ENCODE measurements around the gene ZNF557.

The ZNF557 gene

GRCh38 chr19:7076151-7076550, 6.6 kb downstream of the ZNF557 start:
- no peak for DNase-seq

DNA sequence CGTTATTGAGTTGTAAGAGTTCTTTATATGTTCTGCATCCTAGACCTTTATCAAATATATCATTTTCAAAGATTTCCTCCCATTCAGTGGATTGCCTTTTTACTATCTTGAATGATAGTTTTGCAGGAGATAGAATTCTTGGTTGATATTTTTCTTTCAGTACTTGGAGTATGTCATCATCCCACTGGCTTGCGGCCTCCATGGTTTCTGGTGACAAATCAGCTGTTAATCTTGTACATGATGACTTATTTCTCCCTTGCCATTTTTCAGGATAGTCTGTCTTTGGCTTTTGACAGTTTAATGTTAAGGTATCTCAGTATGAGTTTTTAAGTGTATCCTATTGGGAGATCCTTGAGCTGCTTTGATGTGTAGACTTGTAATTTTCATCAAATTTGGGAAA, 8.5 kb downstream of the ZNF557 start:
- DNase-seq = no peak

- DNase-seq = no peak
Observed at GRCh38 chr19:7083076-7083956, 13.8 kb downstream of the ZNF557 start.

GRCh38 chr19:7088999-7089398, 19.5 kb downstream of the ZNF557 start:
- no peak for DNase-seq

DNA sequence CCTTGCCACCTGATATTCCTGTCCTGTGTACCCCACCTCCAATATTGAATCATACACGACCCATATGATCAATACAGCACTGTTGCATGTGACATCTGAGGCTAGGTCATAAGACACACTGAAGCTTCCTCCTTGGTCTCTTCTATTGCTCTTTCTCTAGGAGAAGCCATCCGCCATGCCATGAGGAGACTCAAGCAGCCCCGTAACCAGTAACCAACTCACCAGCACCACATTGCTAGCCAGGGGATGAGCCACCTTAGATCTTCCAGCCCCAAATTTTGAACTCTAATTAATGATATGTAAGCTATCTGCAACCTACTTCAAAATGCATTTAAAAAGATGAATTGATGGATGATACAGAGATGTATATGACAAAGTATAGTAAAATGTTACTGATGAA, 28.6 kb downstream of the ZNF557 start:
- DNase-seq = no peak

DNA sequence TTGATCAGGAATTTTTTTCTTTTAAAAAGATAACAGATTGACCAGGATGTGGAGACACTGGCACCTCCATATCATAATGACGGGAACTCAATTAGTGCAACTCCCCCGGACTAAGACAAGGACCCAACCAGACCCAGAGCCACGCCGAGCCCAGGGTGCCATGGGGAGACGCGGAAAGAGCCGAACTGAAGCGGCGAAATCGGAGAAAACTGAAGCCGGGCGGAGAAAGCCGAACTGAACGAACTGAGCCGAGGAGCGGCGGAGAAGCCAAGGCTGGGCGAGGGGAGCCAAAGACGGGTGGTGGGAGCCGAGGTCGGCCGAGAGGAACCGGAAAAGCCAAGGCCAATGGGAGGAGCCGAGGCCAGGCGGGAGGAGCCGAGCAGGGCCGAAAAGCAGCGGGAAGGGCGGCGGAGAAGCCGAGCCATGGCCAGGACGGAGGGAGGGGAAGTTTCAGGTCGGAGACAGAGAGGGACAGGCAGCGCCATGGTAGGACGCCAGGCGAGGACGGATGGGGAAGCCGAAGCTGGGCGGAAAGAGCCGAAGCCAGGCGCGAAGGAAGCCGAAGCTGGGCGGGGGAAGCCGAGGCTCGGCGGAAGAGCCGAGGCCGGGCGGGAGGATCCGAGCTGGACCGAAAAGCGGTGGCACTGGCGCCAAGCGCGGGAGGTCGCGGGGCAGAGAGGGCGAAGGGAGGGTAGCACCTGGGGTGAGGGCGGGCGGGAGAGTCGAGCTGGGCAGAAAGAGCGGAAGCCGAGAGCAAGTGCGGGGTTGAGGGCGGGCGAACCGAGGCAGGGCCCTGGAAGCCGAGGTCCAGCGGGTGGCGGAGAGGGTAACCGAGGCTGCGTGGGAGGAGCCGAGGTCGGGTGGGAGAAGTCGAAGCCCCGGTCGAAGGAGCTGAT, 29.4 kb downstream of the ZNF557 start:
- peak; percentile 92 for DNase-seq

- peak; percentile 82 for DNase-seq
Observed at GRCh38 chr19:7099597-7099921, 30.1 kb downstream of the ZNF557 start.

DNA sequence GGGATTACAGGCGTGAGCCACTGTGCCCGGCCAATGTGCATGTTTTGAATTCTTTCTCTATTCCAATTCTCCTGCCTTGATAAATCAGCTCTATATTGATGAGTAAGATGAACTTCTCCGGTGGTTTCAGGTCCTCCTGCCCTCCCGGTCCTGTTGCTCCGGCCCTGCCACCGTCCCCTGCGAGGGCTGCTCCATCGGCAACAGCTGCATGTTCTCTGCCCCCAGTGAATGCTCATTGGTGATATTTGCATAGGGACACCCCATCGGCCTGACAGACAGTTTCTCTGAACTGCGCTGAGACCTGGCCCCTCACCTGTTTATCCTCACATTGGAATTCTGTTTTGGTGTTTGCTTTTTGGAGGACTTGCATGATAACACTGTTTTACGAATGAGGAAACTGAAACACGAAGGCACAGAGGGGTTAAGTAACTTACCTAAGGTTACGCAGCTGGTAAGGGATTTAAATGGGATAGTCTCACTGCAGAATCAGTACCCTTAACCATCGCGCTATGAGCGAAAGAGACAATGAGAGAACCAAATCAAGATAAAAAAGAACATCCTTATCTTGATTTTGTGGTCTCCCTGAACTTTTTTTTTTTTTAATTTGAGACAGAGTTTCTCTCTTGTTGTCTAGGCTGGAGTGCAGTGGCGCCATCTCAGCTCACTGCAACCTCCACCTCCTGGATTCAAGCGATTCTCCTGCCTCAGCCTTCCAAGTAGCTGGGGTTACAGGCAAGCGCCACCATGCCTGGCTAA, 32.2 kb downstream of the ZNF557 start:
- peak; percentile 1 for DNase-seq

- no peak for DNase-seq
Observed at GRCh38 chr19:7104747-7105447, 35.4 kb downstream of the ZNF557 start.

GRCh38 chr19:7106711-7107657, 37.5 kb downstream of the ZNF557 start:
- no peak for DNase-seq

DNA sequence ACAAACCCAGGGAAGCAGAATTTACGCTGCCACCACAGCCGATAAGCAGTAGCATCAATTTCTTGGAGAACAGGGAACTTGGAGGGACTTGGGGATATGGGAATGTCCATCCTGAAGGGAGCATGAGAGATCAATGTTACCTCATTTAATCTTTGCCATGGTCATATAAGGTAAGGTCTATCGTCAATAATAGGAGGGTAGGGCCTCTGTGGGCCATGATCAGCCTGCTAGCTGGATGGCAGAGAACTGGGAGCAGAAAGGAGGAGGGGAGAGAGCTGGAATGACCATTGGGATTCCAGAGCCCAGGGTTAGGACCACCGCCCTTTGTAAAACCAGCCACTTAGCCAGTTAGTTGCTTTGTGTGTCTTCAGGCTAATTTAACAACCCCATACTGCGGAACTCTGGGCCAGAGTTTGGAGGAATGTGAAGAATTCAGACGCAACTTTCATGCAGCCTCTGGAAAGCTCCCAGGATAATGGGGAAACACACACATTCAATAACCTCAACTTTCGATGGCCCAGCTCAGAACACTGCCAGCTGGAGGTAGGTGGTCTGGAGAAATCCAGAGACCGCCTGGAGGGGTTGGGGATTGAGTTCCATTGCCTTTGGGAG, 40.3 kb downstream of the ZNF557 start:
- DNase-seq = no peak

- no peak for DNase-seq
Observed at GRCh38 chr19:7112675-7113074, 43.2 kb downstream of the ZNF557 start.

DNA sequence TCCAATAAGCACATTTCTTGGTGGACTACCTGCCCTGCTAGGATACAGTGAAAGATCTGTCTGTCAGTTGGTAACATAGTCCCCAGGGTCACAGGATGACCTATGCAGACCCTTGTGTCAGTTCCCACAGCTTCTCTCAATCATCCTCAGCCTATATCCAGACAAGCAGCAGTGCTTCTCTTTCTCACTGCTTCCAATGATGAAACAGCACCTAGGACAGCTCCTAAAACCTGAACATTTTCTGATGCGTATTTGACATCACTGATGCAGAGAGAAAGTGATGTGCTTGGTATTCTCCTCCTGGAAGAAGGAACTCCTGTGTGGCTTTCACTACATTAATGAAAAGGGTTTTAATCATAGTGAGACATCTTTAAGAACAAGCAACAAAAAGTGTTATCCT, 43.7 kb downstream of the ZNF557 start:
- no peak for DNase-seq

- DNase-seq = no peak
Observed at GRCh38 chr19:7115721-7116120, 46.2 kb downstream of the ZNF557 start.

GRCh38 chr19:7117248-7117647, 47.7 kb downstream of the ZNF557 start:
- no peak for DNase-seq

DNA sequence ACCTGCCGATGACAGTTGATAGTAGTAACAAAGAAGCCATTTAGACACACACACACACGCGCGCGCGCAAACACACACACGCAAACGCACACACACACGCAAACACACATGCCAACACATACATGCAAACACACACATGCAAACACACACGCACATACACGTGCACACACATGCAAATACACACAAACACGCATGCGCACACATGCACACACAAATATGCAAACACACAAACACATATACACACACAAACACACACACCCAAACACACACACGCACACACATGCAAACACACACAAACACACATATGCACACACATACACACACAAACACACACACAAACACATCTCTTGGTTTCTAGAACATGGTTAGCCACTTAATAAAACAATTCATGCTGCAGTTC, 50.1 kb downstream of the ZNF557 start:
- no peak for DNase-seq

GRCh38 chr19:7120499-7120898, 51.0 kb downstream of the ZNF557 start:
- DNase-seq = no peak

- DNase-seq = no peak
Observed at GRCh38 chr19:7122701-7123100, 53.2 kb downstream of the ZNF557 start.

GRCh38 chr19:7124782-7125181, 55.3 kb downstream of the ZNF557 start:
- DNase-seq = no peak

DNA sequence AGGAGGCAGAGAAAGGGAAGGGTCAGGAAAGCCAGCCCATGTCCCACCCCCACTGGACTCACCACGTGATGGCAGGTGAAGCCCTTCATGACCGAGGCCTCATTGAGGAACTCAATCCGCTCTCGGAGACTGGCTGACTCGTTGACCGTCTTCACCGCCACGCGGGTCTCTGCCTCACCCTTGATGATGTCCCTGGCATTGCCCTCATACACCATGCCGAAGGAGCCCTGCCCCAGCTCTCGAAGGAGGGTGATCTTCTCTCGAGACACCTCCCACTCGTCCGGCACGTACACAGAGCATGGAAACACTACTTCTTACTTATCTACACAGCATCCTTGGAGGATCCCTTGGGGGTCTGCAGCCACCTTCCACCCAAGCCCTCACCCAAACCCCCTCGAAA, 55.7 kb downstream of the ZNF557 start:
- no peak for DNase-seq

- DNase-seq = no peak
Observed at GRCh38 chr19:7126132-7126531, 56.6 kb downstream of the ZNF557 start.

Data from CD4-positive, alpha-beta T cell treated with Interleukin-6 for 4 hours (primary cell).